Adrenal gland (tissue), 12 donors: Measurements from ENCODE around the gene TMSB15B. TPM values are rescaled to one million over a fixed set of nuclear protein-coding genes. Genes with fewer than 3 reads are reported as not detected.

Experiments used
- polyA plus RNA-seq, 3 donors: library from polyadenylated mRNA; stranded (reverse); fragments of 200-250 nt in 2 of 3; fragments of 350-450 nt in 1 of 3; fragmentation: Illumina TruSeq in 1 of 3; extraction: RNeasy Lipid Tissue Mini Kit (QIAGEN cat#74804) in 1 of 3; gene quantifications; one replicate each; pipeline ENCODE4 v1.2.3, GENCODE V29; 2013 to 2014
- total RNA-seq, 9 donors: library from RNA; depleted of rRNA in 4 of 9; stranded (reverse); fragments of >200 nt in 4 of 9; fragments of 120-200 nt in 1 of 9; fragmentation: NEBNext Ultra II Directional in 1 of 9; extraction: Animal tissue kit (Norgen Biotek cat#: 25700) in 1 of 9; gene quantifications; one replicate each; pipeline versions ENCODE4 v1.1.0 to v1.2.4, GENCODE V29; 2013 to 2023
- donor health status: healthy with polysubstance abuse.
- donor health status: Bipolar disorder and iron deficiency.
- donor health status: DM: yes; HTN: yes; CAD: no.
- donor health status: DM: no; HTN: no; CAD: no.
- donor health status: DM: no; HTN: no; CAD: no.
- donor health status: DM: yes; HTN: yes; CAD: no.

Gene TMSB15B
- total and polyA plus RNA-seq, 12 donors, result 0.25 to 11.8 (median 1.5) TPM; not detected in 2

Other genes with a start within 250 kb of the TMSB15B start
- 10 to 100 TPM in 1 of 9 donors, 1 to 10 TPM in 7, under 1 TPM in 1; 0.17 to 10.6 (median 5.8) TPM for gene PLP1, start 185.8 kb upstream of the TMSB15B start, total RNA-seq
- 1 to 10 TPM; 4.4 to 8.6 (median 6.3) TPM for gene PLP1, start 185.8 kb upstream of the TMSB15B start, polyA plus RNA-seq
- 1 to 10 TPM in 8 of 9 donors, under 1 TPM in 1; 0.09 to 6.3 (median 2.1) TPM for gene RAB9B, start 130.4 kb upstream of the TMSB15B start, total RNA-seq
- 1 to 10 TPM in 2 of 3 donors, under 1 TPM in 1; 0.64 to 4.4 (median 1.1) TPM for gene RAB9B, start 130.4 kb upstream of the TMSB15B start, polyA plus RNA-seq
- gene H2BW1, start 51.1 kb downstream of the TMSB15B start, total RNA-seq, result not detected
- gene H2BW1, start 51.1 kb downstream of the TMSB15B start, polyA plus RNA-seq, result not detected
- not detected for gene H2BW2, start 77.3 kb downstream of the TMSB15B start, total RNA-seq
- gene H2BW2, start 77.3 kb downstream of the TMSB15B start, polyA plus RNA-seq, result not detected
- 1 to 10 TPM in 2 of 9 donors, under 1 TPM in 7; 0.29 to 6.8 (median 0.42) TPM for gene TMSB15C, start 113.6 kb downstream of the TMSB15B start, total RNA-seq
- gene TMSB15C, start 113.6 kb downstream of the TMSB15B start, polyA plus RNA-seq, result under 1 TPM; 0.30 to 0.90 (median 0.64) TPM
- gene ZCCHC18, start 149.9 kb downstream of the TMSB15B start, total RNA-seq, result 1 to 10 TPM in 2 of 9 donors, under 1 TPM in 5, not detected in 2; 0.38 to 1.4 (median 0.78) TPM
- 1 to 10 TPM in 1 of 3 donors, under 1 TPM in 2; 0.74 to 1.6 (median 0.93) TPM for gene ZCCHC18, start 149.9 kb downstream of the TMSB15B start, polyA plus RNA-seq
- 10 to 100 TPM in 3 of 9 donors, 1 to 10 TPM in 6; 5.3 to 51.0 (median 8.9) TPM for gene SLC25A53, start 194.4 kb downstream of the TMSB15B start, total RNA-seq
- gene SLC25A53, start 194.4 kb downstream of the TMSB15B start, polyA plus RNA-seq, result 10 to 100 TPM in 1 of 3 donors, 1 to 10 TPM in 2; 3.6 to 11.3 (median 8.4) TPM
- gene FAM199X, start 203.8 kb downstream of the TMSB15B start, total RNA-seq, result 10 to 100 TPM; 16.7 to 28.2 (median 21.1) TPM
- 10 to 100 TPM in 2 of 3 donors, 1 to 10 TPM in 1; 8.6 to 23.6 (median 15.9) TPM for gene FAM199X, start 203.8 kb downstream of the TMSB15B start, polyA plus RNA-seq